NCI-H1930 (cell line): ENCODE data around the gene FGF12.

Source experiments
- DNase-seq, 2 experiments: peaks; one replicate each; lab custom pipeline; 2025; lab: John Stamatoyannopoulos, UW

The FGF12 gene

GRCh38 chr3:192121923-192122322 lies 605.4 kb downstream of the FGF12 start:
- DNase-seq: peak in 1 of 2 experiments; percentile 10

GRCh38 chr3:192108820-192109219 lies 618.5 kb downstream of the FGF12 start:
- no peak for DNase-seq

- DNase-seq: no peak
Measured at GRCh38 chr3:192106543-192106942, 620.8 kb downstream of the FGF12 start.

GRCh38 chr3:192092388-192093005 lies 634.8 kb downstream of the FGF12 start:
- no peak for DNase-seq

- DNase-seq: no peak
Measured at GRCh38 chr3:192091831-192092230, 635.5 kb downstream of the FGF12 start.

GRCh38 chr3:192090586-192090985 lies 636.8 kb downstream of the FGF12 start:
- no peak for DNase-seq
